Renal cortex interstitium (tissue), 11 donors: ENCODE results near the gene CRB2. TPM values are rescaled to one million over a fixed set of nuclear protein-coding genes. Genes with fewer than 3 reads are reported as not detected.

ENCODE experiments used
- DNase-seq, 11 donors: peaks; one replicate each; pipeline ENCODE4 v3.0.0-alpha.2; 2013; ENCODE audit warnings: low read depth in 9 of 11, low spot score in 4 of 11; ENCODE audit errors: extremely low read depth in 1 of 11
- polyA plus RNA-seq, 3 donors: library from polyadenylated mRNA; unstranded; fragments of 120-200 nt; gene quantifications; one replicate each; pipeline ENCODE4 v1.2.1, GENCODE V29; 2013; ENCODE audit not compliant: insufficient read length in 3 of 3

Gene CRB2
- polyA plus RNA-seq, 3 donors, result 20.0 to 30.0 (median 27.5) TPM

DNA sequence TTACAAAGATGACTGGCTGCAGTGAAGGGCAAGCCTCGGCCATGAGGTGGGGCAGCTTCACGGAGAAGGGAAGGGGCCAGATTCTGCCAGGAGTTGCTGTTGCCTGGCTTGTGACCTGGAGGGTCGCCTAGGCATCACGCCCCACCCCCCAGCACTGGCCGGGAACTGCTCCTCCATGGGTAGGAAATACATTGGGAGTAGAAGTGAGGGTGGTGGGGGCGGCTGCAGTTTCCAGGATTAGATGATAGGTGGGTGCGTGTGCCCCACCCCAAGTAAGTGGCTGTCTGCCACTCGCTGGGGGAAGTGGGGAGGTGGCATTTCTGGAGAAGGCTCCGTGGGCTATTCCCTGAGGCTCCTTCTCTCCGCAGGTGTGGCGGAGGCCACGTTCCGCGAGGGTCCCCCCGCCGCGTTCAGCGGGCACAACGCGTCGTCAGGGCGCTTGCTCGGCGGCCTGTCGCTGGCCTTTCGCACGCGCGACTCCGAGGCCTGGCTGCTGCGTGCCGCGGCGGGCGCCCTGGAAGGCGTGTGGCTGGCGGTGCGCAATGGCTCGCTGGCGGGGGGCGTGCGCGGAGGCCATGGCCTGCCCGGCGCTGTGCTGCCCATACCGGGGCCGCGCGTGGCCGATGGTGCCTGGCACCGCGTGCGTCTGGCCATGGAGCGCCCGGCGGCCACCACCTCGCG, 16.9 kb downstream of the CRB2 start:
- DNase-seq, result no peak

DNA sequence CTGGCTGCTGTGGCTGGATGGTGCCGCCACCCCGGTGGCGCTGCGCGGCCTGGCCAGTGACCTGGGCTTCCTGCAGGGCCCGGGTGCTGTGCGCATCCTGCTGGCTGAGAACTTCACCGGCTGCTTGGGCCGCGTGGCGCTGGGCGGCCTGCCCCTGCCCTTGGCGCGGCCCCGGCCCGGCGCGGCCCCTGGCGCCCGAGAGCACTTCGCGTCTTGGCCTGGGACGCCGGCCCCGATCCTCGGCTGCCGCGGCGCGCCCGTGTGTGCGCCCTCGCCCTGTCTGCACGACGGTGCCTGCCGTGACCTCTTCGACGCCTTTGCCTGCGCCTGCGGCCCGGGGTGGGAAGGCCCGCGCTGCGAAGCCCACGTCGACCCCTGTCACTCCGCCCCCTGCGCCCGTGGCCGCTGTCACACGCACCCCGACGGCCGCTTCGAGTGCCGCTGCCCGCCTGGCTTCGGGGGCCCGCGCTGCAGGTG, 17.5 kb downstream of the CRB2 start:
- no peak for DNase-seq

DNA sequence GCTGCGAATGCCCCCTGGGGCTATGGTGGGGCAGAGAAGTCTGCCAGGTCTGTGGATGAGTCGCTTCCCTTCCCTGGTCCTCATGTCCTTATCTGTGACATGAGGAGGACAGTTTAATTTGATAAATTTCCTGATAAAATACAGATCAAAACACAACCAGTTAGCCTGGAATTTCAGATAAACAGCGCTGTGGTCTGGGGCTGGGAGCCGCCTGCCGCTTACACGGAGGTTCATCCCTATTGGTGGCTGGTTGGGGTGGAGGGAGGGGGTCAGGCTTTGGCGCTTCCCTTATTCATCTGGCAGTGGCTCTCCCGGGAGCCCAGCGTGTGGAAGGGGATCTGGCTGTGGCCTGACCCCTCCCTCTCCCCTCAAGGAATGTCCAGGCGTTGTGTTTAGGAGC, 17.9 kb downstream of the CRB2 start:
- DNase-seq, result no peak

DNA sequence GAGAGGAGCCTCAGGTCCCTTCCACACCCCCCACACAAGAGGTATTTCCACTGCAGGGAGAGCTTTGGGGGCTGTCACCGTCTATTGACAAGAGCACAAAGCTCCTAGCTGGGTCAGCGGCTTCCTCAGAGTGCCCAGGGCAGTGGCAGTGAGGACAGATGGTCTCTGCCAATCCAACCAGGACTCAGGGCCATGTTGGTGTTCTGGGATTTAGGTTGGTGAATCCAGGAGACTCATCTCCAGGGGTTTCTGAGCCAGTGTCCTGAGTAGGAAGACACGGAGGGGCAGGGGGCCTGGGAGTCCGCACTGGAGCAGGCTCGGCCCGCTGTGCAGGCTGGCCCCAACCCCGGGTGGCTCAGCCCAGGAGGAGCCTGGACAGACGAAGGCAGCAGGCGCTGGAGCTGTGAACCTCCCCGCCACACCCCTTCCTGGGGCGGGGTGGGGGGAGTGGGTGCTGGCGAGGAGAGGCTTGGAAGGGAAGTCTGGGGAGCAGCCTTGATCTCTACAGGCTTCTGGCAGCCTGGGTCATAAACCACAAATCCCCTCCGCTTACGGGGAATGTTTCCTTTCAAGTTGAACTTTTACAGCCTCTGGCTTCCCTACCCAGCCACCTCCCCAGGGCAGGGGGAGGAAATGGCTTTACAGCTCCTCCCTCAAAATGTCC, 19.6 kb downstream of the CRB2 start:
- peak in 5 of 11 donors; percentile 58 to 76 (median 72) for DNase-seq

DNA sequence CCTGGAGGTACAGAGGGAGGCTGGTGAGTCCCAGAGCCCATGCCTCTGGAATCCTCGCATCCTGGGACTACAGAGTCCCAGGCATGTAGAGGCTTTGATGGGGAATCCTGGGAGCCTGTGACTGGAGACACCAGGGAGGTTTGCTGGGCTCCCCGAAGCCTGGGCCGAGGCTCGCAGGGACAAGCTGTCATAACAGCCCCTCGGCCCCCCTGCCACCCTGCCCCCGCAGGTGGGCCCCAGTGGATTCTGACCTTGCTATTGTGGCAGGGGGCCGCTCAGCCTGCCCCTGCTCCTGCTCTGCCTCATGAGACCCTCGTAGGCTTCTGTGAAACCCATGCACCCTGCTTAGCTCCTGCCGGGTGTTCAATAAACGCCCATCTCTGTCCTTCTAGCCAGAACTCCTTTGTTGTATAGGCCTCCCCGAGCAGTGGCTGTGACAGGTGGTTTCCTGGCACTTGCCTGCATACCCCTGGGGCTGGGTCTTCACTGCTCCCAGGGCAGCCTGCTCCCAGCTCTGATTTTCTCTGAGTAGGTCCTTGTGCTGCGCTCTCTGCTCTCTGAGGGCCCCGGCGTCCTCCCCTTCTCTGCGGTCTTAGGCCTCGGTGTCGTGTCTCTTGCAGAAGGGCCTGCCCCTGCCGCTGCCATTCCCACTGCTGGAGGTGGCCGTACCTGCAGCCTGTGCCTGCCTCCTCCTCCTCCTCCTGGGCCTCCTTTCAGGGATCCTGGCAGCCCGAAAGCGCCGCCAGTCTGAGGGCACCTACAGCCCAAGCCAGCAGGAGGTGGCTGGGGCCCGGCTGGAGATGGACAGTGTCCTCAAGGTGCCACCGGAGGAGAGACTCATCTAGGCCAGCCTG, 20.4 kb downstream of the CRB2 start:
- DNase-seq, result no peak

DNA sequence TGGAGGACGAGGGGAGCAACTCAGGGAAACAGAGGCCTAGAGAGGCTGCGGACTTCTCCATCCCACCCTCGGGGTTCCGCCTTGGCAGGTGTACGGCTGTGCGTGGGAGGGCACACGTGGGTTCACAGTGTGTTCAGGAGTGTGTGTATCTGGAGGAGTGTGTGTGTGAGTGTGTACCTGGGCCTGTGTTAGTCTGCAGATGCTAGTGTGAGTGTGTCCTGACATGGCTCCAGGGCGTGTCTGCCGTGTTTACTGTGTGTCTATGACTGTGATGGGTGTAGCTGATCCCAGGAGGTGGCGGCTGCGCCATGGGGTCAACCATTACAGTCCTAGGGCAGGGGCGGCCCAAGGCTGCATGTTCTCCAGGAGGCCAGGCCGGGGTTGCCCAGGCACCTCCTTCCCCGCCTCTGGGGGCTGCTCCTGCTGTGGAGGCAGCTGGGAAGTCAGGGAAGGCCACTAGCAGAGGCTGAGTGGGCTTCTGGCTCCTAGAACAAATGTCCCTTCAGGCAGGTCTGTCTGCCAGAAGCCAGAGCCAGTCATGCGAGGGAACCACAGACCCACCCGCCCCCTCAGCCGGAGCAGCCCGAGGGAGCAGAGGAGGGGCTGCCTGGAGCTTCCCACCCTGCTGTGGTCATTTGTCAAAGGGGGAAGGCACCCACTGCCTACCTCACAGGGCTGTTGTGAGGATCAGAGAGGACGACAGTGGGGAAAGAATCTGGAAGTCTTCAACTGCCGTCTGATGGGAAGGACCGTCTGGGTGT, 21.4 kb downstream of the CRB2 start:
- no peak for DNase-seq

DNA sequence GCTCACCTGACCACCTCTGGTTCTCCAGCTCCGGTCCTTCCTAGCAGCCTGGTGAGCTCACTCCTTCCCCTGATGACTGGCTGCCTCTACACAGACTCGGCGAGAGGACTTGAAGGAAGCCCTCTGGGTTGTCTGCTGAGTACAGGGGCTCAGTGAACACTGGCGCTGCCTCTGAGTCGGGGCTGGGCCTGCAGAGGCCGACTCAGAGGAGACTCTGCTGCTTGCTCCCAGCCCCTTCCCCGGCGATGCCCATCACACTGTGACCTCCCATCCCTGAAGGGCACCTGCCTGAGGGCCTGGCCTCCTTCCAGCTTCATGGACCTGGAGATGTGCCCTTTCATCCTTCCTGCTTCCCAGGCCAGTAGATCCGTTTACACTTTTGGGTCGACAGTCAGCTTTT, 22.0 kb downstream of the CRB2 start:
- no peak for DNase-seq

DNA sequence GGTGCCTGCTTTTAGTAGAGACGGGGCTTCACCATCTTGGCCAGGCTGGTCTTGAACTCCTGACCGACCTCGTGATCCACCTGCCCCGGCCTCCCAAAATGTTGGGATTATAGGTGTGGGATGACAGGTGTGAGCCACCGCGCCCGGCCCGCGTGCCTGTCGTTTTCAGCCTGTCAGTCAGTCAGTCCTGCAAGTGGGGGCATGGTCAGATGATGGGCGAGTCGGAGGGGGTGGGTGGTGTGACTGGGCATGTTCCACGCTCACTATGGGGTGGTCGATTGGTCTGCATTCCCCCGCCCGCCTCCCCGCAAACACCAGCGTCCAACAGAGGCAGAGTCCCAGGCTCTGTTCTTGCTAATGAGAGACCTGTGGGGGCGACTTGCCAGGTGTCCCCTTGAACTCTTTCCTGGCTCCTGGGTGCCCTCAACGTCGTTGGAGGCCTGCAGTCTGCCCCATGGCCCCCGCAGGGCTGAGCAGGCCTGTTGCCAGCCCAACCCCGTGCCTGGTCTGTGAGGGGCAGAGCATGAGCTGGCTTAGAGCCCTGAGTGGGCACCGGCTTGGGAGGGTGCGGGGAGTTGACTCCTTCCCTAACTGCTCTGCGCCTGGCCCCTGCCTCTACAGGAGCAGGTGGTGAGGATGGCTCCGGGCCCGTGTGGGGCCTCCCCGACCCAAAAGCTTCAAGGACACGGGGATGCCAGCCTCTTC, 23.1 kb downstream of the CRB2 start:
- DNase-seq, result no peak

DNA sequence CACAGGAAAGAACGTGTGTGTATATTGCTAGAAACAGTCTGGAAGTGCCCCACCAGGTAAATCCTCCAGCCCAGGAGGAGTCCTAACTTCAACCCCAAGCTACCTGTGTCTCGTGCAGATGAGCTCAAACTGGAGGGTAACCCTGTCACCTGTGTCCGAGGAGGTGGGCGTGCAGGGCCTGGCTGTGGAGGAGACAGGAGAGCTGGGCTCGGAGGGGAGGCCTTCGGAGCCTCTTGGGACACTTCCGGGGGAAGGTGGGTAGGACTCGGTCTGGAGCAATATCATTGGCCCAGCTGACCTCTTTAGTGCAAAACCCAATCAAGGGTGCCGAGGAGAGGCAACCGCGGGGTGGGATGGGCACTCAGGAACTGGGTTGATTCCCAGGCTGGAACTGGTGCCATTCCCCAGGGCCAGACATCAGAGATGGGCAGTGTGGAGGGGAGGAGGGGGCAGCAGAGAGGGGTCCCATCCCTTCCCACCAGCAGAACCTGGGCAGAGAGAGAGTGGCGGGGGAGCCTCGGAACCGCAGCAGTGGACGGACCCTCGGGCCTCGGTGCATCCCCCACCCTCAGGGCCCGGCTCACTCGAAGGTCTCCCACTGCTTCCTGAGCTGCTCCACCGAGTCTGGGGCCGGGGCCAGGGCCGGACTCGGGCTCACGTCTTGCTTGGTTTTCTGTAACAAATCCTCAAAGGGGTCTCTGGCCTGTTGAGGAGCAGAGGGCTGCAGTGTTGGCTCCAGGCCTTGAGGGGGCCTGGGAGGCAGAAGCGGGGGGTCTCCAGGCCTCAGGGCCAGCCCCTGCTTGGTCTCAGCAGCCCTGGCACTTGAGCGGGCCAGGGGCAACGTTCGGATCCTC, 25.1 kb downstream of the CRB2 start:
- DNase-seq, result no peak

DNA sequence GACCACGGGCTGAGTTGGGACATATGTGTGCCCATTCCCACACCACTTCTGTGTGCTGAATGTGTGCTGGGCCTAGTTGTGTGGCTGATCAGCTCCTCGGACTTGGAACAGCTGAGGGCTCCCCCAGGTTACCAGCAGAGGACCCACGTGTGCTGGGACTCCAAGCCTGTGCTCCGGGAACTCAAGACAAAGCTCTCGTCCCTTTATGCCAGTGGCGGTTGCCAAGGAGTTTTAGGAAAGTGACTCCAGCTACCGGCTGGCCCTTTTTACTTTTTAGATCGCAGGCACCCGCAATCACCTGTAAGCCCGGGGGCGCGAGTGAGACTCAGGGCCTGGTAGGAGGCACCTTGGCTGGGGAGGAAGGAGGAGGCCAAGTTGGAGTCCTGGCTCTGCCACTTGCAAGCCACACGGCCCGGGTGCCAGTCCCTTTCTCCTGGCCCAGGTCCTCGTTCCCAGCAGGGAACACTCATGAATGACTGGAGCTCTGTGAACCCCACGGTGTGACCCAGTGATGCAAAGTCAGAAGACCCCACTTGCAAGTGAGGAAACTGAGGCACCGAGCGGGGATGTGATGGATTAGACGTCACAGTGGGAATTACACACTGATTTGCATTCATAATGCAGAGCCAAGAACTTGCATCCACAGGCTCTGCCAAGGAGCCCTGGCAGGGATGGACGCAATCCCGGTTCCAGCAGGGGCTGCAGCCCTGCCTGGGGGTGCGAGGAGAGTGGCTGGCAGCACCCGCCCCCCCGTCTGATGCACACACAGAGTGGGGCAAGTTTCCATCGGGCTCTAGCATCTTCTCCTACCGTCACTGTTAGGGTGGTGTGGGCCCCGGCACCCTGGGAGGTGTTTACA, 26.9 kb downstream of the CRB2 start:
- DNase-seq, result no peak

DNA sequence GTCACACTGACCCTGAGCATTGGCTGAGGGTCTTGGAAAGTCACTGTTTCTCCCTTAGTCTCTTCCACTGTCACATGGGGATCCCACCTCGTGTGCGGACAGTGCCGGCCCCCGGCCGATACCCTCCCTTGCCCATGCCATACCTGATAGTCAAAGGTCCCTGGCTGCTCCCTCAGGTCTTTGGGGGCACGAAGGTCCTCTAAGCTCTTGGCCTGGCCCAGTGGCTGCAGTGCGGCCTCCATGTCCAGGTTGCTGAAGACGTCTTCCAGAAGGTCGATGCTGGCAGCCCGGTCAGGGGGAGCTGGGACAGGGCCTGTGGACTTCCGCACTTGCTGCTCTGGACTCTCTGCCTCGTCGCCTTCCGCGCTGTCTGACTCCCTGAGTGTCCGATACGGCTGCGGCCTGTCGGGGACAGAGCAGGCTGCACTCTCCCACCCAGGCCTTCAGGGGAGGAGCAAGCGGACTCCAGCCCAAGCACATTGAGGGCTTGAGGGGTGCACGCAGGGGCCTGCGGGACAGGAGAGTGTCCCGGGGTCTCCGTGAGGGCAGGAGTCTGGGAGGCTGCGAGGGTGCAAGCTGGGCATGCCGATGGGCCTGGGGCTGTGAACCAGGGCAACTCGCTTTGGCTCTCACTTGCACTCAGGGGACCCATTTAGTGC, 27.6 kb downstream of the CRB2 start:
- no peak for DNase-seq

DNA sequence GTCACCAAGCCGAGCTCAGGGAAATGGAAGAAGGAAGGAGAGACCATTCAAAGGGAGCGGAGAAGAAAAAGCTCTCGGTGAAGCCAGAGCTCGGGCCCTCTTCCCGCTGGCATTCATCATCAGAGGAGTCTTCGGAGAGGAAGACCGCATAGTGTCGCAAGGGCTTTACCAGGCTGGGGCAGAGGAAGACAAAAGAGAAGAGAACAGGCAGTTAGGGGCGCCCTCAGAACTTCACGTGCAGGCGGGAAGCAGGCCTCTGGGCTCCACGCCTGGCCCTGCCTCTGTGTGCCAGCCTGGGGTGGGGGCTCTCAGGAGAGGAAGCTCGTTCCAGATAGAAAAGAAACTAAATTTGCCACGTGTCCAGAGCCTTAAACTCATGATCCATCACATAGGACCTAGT, 31.7 kb downstream of the CRB2 start:
- no peak for DNase-seq

DNA sequence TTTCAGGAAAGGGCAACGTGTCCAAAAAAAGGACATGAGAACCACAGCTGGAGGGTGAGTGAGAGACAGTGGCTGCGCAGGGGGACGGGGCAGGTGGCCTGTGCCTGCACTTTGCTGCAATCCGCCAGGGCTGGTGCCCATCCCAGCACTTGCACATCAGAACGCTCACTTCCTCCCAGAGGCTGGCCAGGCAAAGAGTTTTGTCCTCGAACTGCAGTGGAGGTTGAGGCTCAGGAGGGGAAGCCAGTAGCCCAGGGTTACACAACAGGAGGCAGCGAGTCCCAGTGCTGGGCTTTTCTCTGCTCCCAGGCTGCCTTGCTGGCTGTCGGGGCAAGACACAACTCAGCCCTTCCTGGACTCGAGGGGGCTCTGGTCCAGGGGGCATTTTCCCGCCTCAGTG, 33.1 kb downstream of the CRB2 start:
- no peak for DNase-seq

DNA sequence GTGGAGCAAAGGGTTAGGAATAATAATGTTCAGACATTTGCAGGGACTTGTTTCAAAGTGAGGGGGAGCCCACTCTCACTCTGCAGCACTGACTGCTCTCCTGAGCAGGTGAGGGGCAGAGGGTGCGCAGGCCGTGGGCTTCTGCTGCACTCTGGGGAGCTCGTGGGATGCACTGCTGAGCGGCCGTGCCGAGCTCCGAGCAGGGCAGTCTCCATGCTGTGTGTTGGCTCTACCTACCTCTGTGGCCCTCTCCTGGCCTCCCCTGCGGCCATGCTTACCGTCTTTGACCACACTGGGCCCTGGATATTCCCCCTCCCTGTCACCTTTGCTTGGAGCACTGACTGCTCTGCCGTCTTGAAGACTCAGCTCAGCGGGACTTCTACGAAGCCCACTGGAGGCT, 33.7 kb downstream of the CRB2 start:
- no peak for DNase-seq

DNA sequence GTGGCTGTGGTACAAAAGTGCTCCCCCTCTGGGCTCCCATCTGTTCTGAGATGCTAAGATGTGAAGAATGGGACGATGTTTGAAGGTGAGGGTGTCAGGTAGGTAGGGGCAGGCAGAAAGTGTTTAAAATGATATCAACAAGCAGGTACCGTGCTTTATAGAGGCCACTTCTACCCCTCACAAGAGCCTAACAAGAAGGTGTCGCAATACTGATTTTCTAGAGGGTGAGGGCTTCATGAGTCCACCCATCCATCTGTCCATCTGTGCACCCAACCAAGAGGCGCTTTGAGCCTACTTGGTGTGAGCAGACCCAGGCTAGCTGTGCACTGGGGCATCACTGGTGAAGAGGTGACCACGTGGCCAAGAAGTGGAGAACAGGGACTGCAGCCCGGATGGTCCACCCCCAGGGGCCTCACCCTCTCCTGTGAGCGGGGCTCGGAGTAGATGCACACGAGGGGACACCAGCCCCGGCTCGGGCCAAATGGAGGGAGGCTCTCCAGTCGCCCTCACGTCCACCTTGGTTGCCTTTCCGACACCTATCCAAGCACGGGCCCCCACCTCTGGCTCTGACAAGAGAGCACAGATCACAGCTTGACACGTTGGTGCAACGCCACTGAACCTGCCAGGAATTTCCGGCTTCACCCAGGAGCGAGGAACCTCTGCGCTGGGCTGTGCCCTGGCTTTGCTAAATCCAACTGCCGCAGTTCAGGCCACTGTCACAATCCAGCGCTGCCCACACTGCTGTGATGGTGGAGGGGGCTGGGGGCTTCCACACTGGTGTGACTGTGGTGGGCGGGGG, 34.5 kb downstream of the CRB2 start:
- no peak for DNase-seq

DNA sequence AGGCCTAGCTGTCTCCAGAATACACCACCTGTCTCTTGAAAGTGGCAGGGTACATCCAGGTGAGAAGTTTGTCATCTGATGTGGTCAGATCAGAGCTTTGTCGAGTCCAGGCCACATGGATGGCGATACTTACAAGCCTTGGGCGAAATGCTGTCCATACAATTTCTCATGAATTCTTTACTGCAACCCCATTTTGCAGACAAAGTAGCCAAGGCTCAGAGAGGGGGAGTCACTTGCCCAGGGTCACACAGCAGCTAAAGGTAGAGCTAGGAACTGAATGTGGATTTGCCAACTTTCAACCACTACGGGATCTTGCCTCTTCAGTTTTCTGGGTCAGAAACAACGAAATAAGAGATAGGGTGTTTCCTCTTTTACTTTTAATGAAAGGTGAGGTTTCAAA, 35.2 kb downstream of the CRB2 start:
- DNase-seq, result no peak
